Dendritic cell treated with granulocyte-macrophage colony-stimulating factor and Interleukin-4, amounts not matched to agents 40 ng/mL and 50 ng/mL, for 4 days (primary cell): ENCODE data around the gene ANTXR2.
"Not testable (repeated sequence)": the region's sequence is repeated elsewhere in the genome, so short reads cannot be mapped to it uniquely, and the experiment has no call there.

Source experiments
- H3K27ac Mint-ChIP-seq: one replicate; pipeline ENCODE4 v1.8.0; 2022; ENCODE audit warnings: mild to moderate bottlenecking, mixed read lengths
- H3K27me3 Mint-ChIP-seq: one replicate; pipeline ENCODE4 v1.8.0; 2022; ENCODE audit warnings: mild to moderate bottlenecking, mixed read lengths
- H3K36me3 Mint-ChIP-seq: one replicate; pipeline ENCODE4 v1.8.0; 2022; ENCODE audit warnings: low read depth, mixed read lengths
- H3K4me1 Mint-ChIP-seq: one replicate; pipeline ENCODE4 v1.8.0; 2022; ENCODE audit warnings: low read depth, mixed read lengths
- H3K4me3 Mint-ChIP-seq: one replicate; pipeline ENCODE4 v1.8.0; 2022; ENCODE audit warnings: mild to moderate bottlenecking, moderate library complexity, mixed read lengths
- H3K9me3 Mint-ChIP-seq: one replicate; pipeline ENCODE4 v1.8.0; 2022; ENCODE audit warnings: mixed read lengths
- intact Hi-C: fragments of 100-400 bp; cut with micrococcal nuclease; formaldehyde crosslinking; loops from one replicate; pipeline ENCODE4 v1.15.0; 2022

Gene ANTXR2

DNA sequence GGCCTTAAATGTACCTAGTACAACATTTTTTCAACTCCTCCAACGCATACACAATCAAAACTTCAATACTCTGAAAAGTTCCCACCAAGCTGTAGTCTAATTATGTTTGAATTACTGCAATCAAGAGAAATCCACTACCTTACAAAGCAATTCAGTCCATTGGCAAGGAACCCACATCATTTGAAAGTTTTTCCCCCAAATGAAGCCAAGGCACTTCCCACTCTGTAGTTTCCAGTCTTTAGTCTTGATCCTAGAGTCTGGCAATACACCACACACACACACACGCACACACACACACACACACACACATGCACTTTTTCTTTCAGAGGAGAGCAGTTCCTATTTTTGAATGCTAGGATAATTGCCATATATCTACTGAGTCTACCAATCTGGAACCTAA, 79.6 kb downstream of the ANTXR2 start:
- Mint-ChIP-seq H3K4me3 (no peak overlapping the region), H3K9me3 (no peaks in the 10 kb centered on the region), H3K4me1 (peaks cover 35% of the 10 kb centered on the region), H3K27me3 (no peaks in the 10 kb centered on the region), H3K36me3 (peaks cover 64% of the 10 kb centered on the region), H3K27ac (peak overlapping the region; percentile 21)
- intact Hi-C loops, result no loop called here

DNA sequence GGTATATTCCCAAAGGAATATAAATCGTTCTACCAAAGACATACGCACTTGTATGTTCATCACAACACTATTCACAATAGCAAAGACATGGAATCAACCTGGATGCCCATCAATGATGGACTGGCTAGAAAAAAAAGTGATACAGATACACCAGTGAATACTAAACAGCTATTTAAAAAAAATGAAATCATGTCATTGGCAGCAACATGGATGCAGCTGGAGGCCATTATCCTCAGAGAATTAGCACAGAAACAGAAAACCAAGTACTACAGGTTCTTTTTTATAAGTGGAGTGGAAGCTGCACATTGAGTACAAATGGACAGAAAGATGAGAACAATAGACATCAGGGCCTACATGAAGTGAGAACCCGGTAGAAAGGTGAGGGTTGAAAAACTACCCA, 81.4 kb downstream of the ANTXR2 start:
- Mint-ChIP-seq H3K36me3 (peaks cover 60% of the 10 kb centered on the region), H3K4me1 (peaks cover 48% of the 10 kb centered on the region), H3K4me3 (no peak overlapping the region), H3K9me3 (no peaks in the 10 kb centered on the region), H3K27ac (no peak overlapping the region), H3K27me3 (no peaks in the 10 kb centered on the region)
- intact Hi-C loops, result no loop called here

DNA sequence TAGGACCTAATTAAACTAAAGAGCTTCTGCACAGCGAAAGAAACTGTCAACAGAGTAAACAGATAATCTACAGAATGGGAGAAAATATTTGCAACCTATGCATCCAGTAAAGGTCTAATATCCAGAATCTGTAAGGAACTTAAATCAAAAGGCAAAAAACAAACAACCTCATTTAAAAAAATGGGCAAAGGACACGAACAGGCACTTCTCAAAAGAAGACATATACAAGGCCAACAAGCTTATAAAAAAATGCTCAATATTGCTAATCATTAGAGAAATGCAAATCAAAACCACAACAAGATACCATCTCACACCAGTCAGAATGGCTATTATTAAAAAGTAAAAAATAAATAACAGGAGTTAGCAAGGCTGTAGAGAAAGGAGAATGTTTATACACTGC, 81.9 kb downstream of the ANTXR2 start:
- Mint-ChIP-seq H3K36me3 (peaks cover 59% of the 10 kb centered on the region), H3K4me1 (peaks cover 49% of the 10 kb centered on the region)
- H3K4me3 Mint-ChIP-seq, H3K27me3 Mint-ChIP-seq, H3K9me3 Mint-ChIP-seq, H3K27ac Mint-ChIP-seq, intact Hi-C loops: not testable (repeated sequence)

DNA sequence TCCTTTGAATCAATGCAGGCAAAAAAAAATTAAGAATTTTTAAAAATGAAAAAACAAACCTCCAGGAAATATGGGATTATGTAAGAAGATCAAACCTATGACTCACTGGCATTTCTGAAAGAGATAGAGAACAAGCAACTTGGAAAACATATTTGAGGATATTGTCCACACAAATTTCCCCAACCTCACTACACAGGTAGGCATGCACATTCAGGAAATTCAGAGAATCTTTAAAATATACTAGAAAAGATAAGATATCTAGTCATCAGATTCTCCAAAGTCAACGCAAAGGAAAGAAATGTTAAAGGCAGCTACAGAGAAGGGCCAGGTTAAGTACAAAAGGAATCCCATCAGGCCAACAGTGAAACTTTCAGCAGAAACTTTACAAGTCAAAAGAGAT, 85.6 kb downstream of the ANTXR2 start:
- H3K27ac Mint-ChIP-seq, result no peak overlapping the region
- no peaks in the 10 kb centered on the region for H3K27me3 Mint-ChIP-seq
- H3K4me3 Mint-ChIP-seq, result no peak overlapping the region
- no peaks in the 10 kb centered on the region for H3K9me3 Mint-ChIP-seq
- H3K4me1 Mint-ChIP-seq, result peaks cover 28% of the 10 kb centered on the region
- intact Hi-C loops, result no loop called here
- H3K36me3 Mint-ChIP-seq, result peaks cover 35% of the 10 kb centered on the region

DNA sequence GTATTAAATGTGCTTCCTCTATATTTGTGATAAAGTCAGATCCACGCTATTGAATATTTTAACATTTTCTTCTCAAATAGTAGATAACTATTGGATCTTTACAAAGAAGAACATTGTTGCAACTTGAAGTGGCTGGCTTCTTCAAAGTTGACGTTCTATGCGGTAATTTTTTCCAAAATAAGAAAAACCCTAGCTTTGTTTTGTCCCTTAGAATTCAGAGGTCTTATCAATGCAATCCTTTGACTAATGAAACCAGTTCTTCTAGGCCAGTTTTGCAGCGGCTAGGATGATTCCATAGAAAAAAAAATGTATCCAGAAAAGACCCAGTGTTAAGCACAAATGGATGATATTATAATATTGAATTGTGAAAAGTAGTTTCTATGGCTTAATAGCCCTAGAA, 89.6 kb downstream of the ANTXR2 start:
- Mint-ChIP-seq H3K36me3 (peaks cover 49% of the 10 kb centered on the region), H3K4me3 (no peak overlapping the region), H3K27me3 (no peaks in the 10 kb centered on the region), H3K4me1 (peaks cover 14% of the 10 kb centered on the region), H3K27ac (no peak overlapping the region), H3K9me3 (no peaks in the 10 kb centered on the region)
- intact Hi-C loops, result no loop called here

DNA sequence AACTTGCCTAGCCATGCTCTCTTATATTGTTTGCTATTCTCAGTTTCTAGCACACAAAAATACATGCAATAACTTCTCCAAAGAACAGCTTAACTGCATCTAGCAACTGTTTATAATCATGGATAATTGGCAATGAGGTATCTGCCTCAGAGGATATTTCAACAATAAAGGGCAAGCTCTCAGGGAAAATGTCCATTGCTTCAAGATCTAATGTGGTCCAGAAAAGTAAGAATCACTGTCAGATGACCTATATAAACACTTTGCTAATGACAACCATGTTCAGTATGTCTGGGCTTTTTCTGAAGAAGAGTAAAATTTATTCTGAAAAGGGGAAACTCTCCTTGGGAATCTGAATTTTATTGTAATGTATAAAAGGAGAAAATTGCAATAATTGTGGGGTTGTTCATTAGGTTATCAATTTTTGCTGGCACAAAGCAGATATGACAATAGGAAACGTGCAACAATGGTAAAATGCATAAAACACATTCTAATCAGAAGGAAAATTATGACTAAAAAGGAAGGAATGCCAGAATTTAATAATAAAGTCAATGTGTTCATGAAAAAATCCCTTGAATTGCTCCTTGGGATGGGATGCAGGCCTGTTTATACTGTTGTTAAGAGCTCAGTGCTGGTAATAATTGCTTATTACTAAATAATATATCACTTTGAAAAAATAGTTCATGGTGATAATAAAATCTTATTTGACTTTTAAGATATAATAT, 90.3 kb downstream of the ANTXR2 start:
- Mint-ChIP-seq H3K36me3 (peaks cover 54% of the 10 kb centered on the region), H3K4me1 (peaks cover 7% of the 10 kb centered on the region), H3K9me3 (no peaks in the 10 kb centered on the region), H3K27ac (no peak overlapping the region), H3K4me3 (no peak overlapping the region), H3K27me3 (no peaks in the 10 kb centered on the region)
- intact Hi-C loops, result no loop called here

DNA sequence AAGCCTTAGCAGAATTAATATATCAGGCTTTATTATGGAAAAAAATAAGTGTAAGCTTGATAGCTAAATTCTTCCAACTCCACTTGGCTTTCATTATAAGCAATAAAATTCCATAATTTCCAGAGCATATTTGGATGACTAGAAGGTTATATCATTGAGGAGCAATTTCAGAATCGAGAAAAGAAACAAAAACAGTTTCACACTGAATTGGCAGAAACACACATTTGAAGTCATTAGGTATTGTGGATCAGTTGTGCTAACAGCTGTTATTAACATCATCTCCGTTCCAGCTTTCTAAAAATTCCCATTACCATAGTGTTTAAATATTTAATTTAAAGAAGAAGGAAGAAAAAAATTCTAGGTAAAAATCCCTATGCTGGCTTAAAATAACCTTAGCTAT, 92.6 kb downstream of the ANTXR2 start:
- H3K27ac Mint-ChIP-seq, result no peak overlapping the region
- no peak overlapping the region for H3K4me3 Mint-ChIP-seq
- peaks cover 66% of the 10 kb centered on the region for H3K36me3 Mint-ChIP-seq
- intact Hi-C loops, result no loop called here
- no peaks in the 10 kb centered on the region for H3K4me1 Mint-ChIP-seq
- H3K9me3 Mint-ChIP-seq, result no peaks in the 10 kb centered on the region
- H3K27me3 Mint-ChIP-seq, result no peaks in the 10 kb centered on the region

DNA sequence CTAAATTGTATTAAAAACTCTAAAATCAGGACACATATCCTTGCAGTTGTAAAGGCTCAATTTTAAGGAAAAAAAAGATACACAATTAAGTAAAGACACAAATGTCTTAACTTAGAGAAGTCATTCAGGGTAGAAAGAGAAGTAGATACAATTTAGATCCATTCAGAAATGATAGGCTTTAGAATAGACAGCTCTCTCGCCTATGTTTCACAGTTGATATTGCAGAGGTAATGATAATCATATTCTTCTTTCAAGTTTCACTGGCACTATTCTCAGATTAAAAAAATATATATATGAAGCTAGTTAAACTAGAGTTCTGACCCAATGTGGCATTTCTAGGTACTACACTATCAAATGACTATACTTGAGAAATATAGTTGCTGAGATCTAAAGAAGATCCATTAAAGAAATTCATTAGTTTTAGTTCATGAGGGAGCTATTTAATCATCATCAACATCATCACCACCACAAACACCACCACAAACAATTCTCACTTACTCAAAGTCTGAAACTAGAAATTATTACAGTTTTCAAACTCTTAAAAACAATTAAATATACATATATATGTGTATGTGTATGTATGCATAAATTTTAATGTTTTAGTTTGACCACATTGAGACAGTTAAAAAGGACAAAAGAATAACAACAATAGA, 93.1 kb downstream of the ANTXR2 start:
- Mint-ChIP-seq H3K27me3 (no peaks in the 10 kb centered on the region), H3K4me1 (no peaks in the 10 kb centered on the region), H3K9me3 (no peaks in the 10 kb centered on the region), H3K27ac (no peak overlapping the region), H3K4me3 (no peak overlapping the region), H3K36me3 (peaks cover 72% of the 10 kb centered on the region)
- intact Hi-C loops, result no loop called here

DNA sequence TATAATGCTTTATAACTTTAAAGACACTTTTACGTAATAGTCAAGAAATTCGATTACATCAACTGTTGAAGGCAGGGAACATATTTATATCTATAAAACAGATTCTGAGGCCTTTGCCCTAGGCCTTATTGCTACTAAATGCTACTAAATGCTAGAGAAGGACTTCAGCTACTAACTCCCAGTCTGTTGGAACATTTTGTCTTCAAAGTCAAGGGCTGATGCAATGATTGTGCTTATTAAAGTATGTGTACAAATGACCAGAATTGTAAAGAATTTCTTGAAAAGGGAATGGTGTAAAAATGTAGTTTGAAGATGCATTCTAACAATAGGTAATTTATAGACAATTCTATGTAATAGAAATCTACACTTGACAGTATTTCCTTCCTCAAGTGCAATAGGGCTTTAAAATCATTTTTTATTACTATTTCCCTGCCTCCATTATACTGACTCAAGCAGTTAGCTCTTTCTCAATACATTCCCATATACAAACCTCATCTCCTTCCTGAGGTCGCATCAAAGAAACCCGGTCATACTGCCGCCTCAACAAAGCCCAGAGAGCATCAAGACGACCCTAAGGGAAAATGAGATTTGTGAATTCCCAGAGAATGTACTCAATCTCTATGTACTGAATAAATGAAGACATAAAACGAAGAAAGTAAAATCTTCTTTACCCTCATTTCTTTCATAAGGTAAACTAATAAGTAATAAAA, 95.7 kb downstream of the ANTXR2 start:
- intact Hi-C loops, result no loop called here
- Mint-ChIP-seq H3K9me3 (no peaks in the 10 kb centered on the region), H3K36me3 (peaks cover 88% of the 10 kb centered on the region), H3K27me3 (no peaks in the 10 kb centered on the region), H3K4me3 (no peak overlapping the region), H3K27ac (no peak overlapping the region), H3K4me1 (no peaks in the 10 kb centered on the region)

DNA sequence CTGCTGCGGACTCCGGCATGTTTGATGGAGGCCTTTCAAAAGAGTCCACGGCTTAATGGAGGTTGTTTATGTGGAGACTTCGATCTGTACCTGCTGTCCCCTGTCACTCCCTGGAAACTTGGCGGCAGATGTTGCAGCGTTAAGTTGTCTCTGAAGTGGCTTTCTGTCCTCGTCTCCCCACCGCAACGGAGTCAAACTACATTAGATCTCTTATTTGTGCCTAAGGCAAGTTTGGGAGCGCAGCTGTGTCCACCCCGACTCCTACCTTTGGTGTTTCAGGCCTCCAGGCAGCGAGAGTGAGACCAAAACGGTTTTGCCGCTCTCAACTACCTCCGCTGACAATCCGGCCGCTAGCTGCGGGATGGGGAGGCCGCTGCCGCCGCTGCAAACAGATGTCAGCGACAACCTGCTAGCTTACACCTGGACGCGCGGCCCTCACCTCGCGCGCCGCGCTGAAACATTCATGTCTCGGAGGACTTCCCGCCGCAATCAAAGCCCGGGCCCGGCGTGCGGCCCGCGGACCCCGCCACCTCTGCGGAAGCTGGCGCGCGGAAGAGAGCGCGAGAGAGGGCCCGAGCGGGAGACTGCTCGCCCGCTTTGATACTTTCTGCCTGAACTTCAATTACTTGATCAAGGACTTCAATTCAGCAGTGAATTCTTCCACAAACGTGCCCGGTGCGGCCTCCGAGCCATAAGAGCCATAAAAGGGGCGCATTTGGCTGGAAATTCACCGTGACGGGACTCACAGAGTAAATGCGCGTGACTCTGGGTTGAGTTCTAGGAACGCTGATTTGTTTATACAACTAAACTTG, 108.4 kb downstream of the ANTXR2 start:
- H3K27ac Mint-ChIP-seq, result no peak overlapping the region
- intact Hi-C loops, result no loop called here

DNA sequence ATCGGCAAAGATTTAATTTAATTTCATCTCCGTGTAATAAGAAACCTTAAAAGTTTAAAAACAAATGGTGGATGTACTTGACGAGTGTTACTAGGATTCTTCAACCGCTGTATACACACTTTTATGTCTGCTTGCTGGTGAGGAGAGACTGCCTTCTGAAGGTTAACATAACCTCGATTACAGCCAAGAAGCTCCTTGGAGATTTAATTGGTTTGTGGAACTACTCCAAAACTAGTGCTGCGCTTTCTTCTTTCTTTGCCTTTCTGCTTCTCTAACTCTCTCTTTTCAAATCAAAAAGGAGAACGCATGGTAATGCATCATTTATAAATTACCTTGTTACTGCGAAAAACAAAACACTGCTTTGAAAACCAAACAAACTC, 109.0 kb downstream of the ANTXR2 start:
- peaks cover 6% of the 10 kb centered on the region for H3K4me1 Mint-ChIP-seq
- no peak overlapping the region for H3K4me3 Mint-ChIP-seq
- no peaks in the 10 kb centered on the region for H3K9me3 Mint-ChIP-seq
- no peak overlapping the region for H3K27ac Mint-ChIP-seq
- intact Hi-C loops, result no loop called here
- H3K27me3 Mint-ChIP-seq, result no peaks in the 10 kb centered on the region
- peaks cover 39% of the 10 kb centered on the region for H3K36me3 Mint-ChIP-seq

More for the DNA sequence above, 108.4 kb downstream of the ANTXR2 start:
- H3K9me3 Mint-ChIP-seq, result no peaks in the 10 kb centered on the region
- H3K4me1 Mint-ChIP-seq, result peaks cover 3% of the 10 kb centered on the region
- no peak overlapping the region for H3K4me3 Mint-ChIP-seq
- no peaks in the 10 kb centered on the region for H3K27me3 Mint-ChIP-seq
- H3K36me3 Mint-ChIP-seq, result peaks cover 39% of the 10 kb centered on the region

DNA sequence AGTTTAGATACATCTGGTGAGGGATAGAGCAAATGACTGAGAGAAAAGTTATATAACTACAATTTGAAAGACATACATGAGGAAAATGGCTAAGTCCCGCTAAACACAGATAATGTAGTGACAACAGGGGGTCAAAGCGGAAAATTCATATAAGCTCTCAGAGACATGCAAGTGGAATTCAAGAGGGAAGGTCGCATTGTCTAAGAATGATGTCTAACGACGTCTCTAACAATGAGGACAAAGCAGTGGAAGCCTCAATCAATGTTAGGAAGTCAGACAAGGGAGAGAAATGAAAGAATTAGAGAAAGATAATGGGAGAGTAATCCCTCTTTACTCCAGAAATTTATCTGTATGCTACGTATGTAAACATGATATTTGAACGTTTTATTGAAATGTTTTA, 113.4 kb downstream of the ANTXR2 start:
- H3K27me3 Mint-ChIP-seq, result no peaks in the 10 kb centered on the region
- H3K9me3 Mint-ChIP-seq, result no peaks in the 10 kb centered on the region
- H3K27ac Mint-ChIP-seq, result no peak overlapping the region
- H3K4me3 Mint-ChIP-seq, result no peak overlapping the region
- intact Hi-C loops, result no loop called here
- H3K36me3 Mint-ChIP-seq, result peaks cover 43% of the 10 kb centered on the region
- peaks cover 6% of the 10 kb centered on the region for H3K4me1 Mint-ChIP-seq

DNA sequence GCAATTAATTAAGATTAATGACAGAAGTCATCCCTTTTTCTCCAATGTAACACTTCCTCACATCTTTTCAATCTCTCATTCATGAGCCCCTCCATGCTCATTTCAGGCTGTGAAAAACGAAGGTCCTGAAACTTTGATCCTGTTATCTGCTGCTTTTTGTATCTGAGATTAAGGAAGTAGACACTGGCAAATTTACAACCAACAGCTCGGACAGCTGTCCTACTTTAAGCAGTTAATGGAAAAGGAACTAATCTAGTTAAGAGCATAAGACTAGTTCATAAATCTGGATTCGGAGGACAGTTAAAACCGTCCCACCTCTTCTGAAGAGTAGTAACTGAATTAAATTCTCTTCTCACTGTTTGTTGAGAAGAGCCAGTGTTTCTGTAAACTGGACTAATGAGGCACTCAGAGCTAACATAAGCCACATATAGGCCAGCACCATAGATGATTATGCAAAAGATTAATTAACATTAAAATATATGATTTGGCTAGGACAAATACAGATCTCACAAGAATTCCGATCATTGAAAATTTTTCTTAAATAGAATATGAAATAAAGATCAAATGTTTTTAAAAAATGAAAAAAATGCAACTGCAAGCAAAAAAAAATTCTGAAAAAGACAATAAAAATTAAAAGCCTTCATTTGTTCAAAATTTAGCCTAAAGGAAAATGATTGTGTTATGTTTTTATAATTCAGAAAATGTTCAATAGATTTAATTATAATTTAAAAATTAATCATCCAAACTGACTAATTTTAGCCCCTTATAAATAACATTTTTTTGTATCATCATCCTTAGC, 114.4 kb downstream of the ANTXR2 start:
- H3K27me3 Mint-ChIP-seq, result no peaks in the 10 kb centered on the region
- H3K4me1 Mint-ChIP-seq, result peaks cover 6% of the 10 kb centered on the region
- H3K9me3 Mint-ChIP-seq, result no peaks in the 10 kb centered on the region
- intact Hi-C loops, result no loop called here
- H3K4me3 Mint-ChIP-seq, result no peak overlapping the region
- H3K27ac Mint-ChIP-seq, result no peak overlapping the region
- peaks cover 33% of the 10 kb centered on the region for H3K36me3 Mint-ChIP-seq
